HepG2 (cell line): ENCODE results near the gene PIK3R5. TPM values are rescaled to one million over a fixed set of nuclear protein-coding genes. Genes with fewer than 3 reads are reported as not detected.

ENCODE experiments used
- ATAC-seq: fragments of 200-7000 bp; cut with Tn5 transposase; 3 replicates; pipeline ENCODE4 v1.9.1; 2020; ENCODE audit warnings: mild to moderate bottlenecking, moderate library complexity
- BruUV-seq: library from RNA; stranded (reverse); fragments of 400-500 nt; replicated peaks from 2 replicates; lab custom pipeline; 2021; lab: Mats Ljungman, UMichigan
- CTCF ChIA-PET: fragments of 300-600 bp; formaldehyde crosslinking; extraction: SDS; loops from one replicate; lab custom pipeline; 2021; ENCODE audit warnings: low total read pairs, inconsistent platforms, low intra/inter-chr PET ratio; lab: Yijun Ruan, JAX
- POLR2A ChIA-PET: fragments of 350-600 bp; sonication (Branson Sonifier 250); formaldehyde crosslinking; loops from one replicate; lab custom pipeline; 2020; ENCODE audit warnings: antibody characterized with exemption, inconsistent platforms; lab: Yijun Ruan, JAX
- DNase-seq: peaks from one replicate; pipeline ENCODE4 v3.0.0-alpha.2; 2015; ENCODE audit warnings: low spot score
- FAIRE-seq: peaks from 3 replicates; lab custom pipeline; 2011; peaks lifted over from hg19 to GRCh38; lab: Jason Lieb, UNC
- H2AFZ ChIP-seq: one replicate; pipeline ENCODE4 v1.6.1; 2011; ENCODE audit warnings: low read length, inconsistent platforms
- H3K27ac ChIP-seq: fragments of 300-600 bp; 3 replicates; pipeline ENCODE4 v1.8.0; 2011; ENCODE audit warnings: mixed run types, mild to moderate bottlenecking, mixed read lengths, low read length, inconsistent platforms; ENCODE audit not compliant: insufficient read depth; ENCODE audit errors: extremely low read length
- H3K27me3 ChIP-seq, 2 experiments: fragments of 200-600 bp in 1 of 2; 2 replicates in 1 of 2; 3 replicates in 1 of 2; pipeline versions ENCODE4 v1.6.0 to v1.8.0; 2011; ENCODE audit warnings: low read length in 2 of 2, mild to moderate bottlenecking in 2 of 2, moderate library complexity in 2 of 2, inconsistent platforms in 1 of 2; ENCODE audit not compliant: insufficient read depth in 2 of 2, control insufficient read depth in 1 of 2
- H3K36me3 ChIP-seq, 2 experiments: fragments of 200-600 bp in 1 of 2; replicated peaks in 1 of 2; 2 replicates in 1 of 2; 3 replicates in 1 of 2; pipeline versions ENCODE4 v1.5.1 to v1.8.0; 2011; ENCODE audit warnings: low read length in 2 of 2, inconsistent platforms in 1 of 2; ENCODE audit not compliant: insufficient read depth in 2 of 2, control insufficient read depth in 1 of 2
- H3K4me1 ChIP-seq: 2 replicates; pipeline ENCODE4 v1.5.1; 2012; ENCODE audit warnings: low read length, inconsistent platforms; ENCODE audit not compliant: insufficient read depth
- H3K4me2 ChIP-seq: 2 replicates; pipeline ENCODE4 v1.6.0; 2011; ENCODE audit warnings: low read depth, low read length, inconsistent platforms
- H3K4me3 ChIP-seq, 3 experiments: fragments of 200-600 bp in 1 of 3; sonication (generic), shearing (Covaris generic) in 1 of 3; replicated peaks in 1 of 3; 2 replicates each; pipeline ENCODE4 v1.5.1; 2011 to 2016; ENCODE audit warnings: low read length in 3 of 3, inconsistent platforms in 2 of 3, low read depth in 2 of 3, mild to moderate bottlenecking in 2 of 3, control low read depth in 1 of 3, mixed read lengths in 1 of 3; ENCODE audit not compliant: insufficient read depth in 1 of 3
- H3K79me2 ChIP-seq: one replicate; pipeline ENCODE4 v1.6.1; 2011; ENCODE audit warnings: low read length, inconsistent platforms; ENCODE audit not compliant: insufficient read depth
- H3K9ac ChIP-seq: 2 replicates; pipeline ENCODE4 v1.6.0; 2011; ENCODE audit warnings: mild to moderate bottlenecking, low read depth, low read length, inconsistent platforms; ENCODE audit not compliant: insufficient read depth
- H3K9me3 ChIP-seq: 2 replicates; pipeline ENCODE4 v1.5.1; 2012; ENCODE audit warnings: mild to moderate bottlenecking, low read length
- H4K20me1 ChIP-seq: 2 replicates; pipeline ENCODE4 v1.6.0; 2011; ENCODE audit warnings: inconsistent platforms, mild to moderate bottlenecking, low read length, moderate library complexity; ENCODE audit not compliant: insufficient read depth
- KLF6 ChIP-seq: IDR thresholded peaks from 2 replicates; pipeline ENCODE4 v1.8.0; 2016; ENCODE audit warnings: missing biosample characterization, missing genetic modification reagents
- MED13 ChIP-seq: sonication (generic); formaldehyde crosslinking; IDR thresholded peaks from 2 replicates; pipeline ENCODE4 v1.5.0; 2020; ENCODE audit warnings: missing genetic modification reagents
- NR2C2 ChIP-seq: sonication (generic); formaldehyde crosslinking; IDR thresholded peaks from 2 replicates; pipeline ENCODE4 v1.4.0; 2020; ENCODE audit warnings: missing genetic modification reagents, mild to moderate bottlenecking, moderate library complexity, borderline replicate concordance
- SSRP1 ChIP-seq: IDR thresholded peaks from 2 replicates; pipeline ENCODE4 v1.6.1; 2016; ENCODE audit warnings: control low read depth
- U2AF2 ChIP-seq: fragments of 200-400 bp; formaldehyde crosslinking; IDR thresholded peaks from 2 replicates; pipeline ENCODE4 v1.6.1; 2017; ENCODE audit warnings: low read depth, mild to moderate bottlenecking, low read length
- ZNF30 ChIP-seq: sonication (generic); formaldehyde crosslinking; IDR thresholded peaks from 2 replicates; pipeline ENCODE4 v1.5.0; 2020; ENCODE audit warnings: mild to moderate bottlenecking, missing genetic modification reagents
- ZNF367 ChIP-seq: sonication (generic); formaldehyde crosslinking; IDR thresholded peaks from 2 replicates; pipeline ENCODE4 v1.4.0; 2020; ENCODE audit warnings: missing genetic modification reagents, borderline replicate concordance
- WGBS: methylation state at CpG from one replicate; pipeline ENCODE4 v1.1.6; 2017; ENCODE audit warnings: low lambda C conversion rate; 5-methylcytosine and 5-hydroxymethylcytosine counted together
- in situ Hi-C: cut with HindIII; loops from 2 replicates; pipeline ENCODE4 v1.10.0; 2017; ENCODE audit warnings: low pct_unique_long_range_greater_than_20kb; ENCODE audit not compliant: extremely low pct_ligation_motif_present
- intact Hi-C: fragments of 100-400 bp; cut with micrococcal nuclease; formaldehyde crosslinking; loops from one replicate; pipeline ENCODE4 v1.10.0; 2022; ENCODE audit not compliant: unreplicated experiment
- polyA plus RNA-seq, 8 experiments: library from polyadenylated mRNA; depleted of rRNA in 3 of 8; stranded (reverse) in 7 of 8; unstranded in 1 of 8; fragments of >200 nt; fragmentation: Illumina TruSeq in 4 of 8; extraction: Trizol in 4 of 8; gene quantifications; 2 replicates each; pipeline versions ENCODE4 v1.2.1 to v1.2.3, GENCODE V29; 2011 to 2016; ENCODE audit warnings: low read depth in 4 of 8, missing spikeins in 1 of 8, mixed read lengths in 1 of 8; ENCODE audit not compliant: insufficient read depth in 1 of 8
- total RNA-seq, 5 experiments: library from RNA; depleted of rRNA; stranded (reverse); fragments of >200 nt; fragmentation: Illumina TruSeq; extraction: Trizol; gene quantifications; 2 replicates each; pipeline ENCODE4 v1.2.3, GENCODE V29; 2016; ENCODE audit warnings: low read depth in 1 of 5
- TF ChIP-seq, protein P1 (sequence below): sonication (generic); formaldehyde crosslinking; IDR thresholded peaks from 2 replicates; pipeline ENCODE4 v1.5.0; 2020; ENCODE audit warnings: mild to moderate bottlenecking, missing genetic modification reagents, borderline replicate concordance
- TF ChIP-seq, protein P2 (sequence below): conservative IDR thresholded peaks from 2 replicates; pipeline ENCODE4 v1.6.1; 2018; ENCODE audit warnings: missing genetic modification reagents

Gene PIK3R5
- total and polyA plus RNA-seq, 2 of the 13 experiments (the other 11 are each of a cell fraction or from before 2014, with no cell fraction given) = not detected

DNA sequence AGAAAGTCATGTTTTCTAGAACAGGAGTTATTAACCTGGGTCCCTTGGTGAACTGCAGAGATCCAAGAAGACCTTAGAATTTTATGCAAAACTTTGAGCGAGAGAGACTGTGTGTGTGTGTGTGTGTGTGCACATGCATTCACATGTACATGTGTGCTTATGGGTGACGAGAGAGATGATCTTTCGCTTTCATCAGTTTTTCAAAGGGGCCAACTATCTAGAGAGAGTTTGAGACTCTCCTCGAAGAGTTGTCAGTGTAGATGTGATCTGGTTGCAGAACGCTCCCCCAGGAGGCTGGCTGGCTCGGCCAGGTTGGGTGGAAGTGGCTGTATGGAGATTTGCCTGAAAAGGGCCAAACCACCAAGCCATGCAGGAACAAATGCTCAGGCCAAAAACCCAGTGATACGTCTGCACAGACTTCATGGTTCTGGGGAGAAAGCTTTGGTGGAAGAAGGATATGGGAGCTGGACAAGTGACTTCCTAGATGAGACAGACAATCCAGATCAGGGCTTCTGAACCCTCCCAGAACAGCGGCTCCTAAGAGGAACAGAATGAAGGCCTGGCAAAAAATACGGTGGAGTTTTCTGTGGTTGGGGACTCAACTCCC is 6.1 kb downstream of the PIK3R5 start:
- WGBS = 22% methylated on average over 9 of the region's 9 CpGs
- H3K9me3 ChIP-seq = no peaks in the 10 kb centered on the region
- CTCF ChIA-PET = no interaction called here
- no peak overlapping the region for H2AFZ ChIP-seq
- BruUV-seq = no TSS peak
- no peak for DNase-seq
- H3K4me3 ChIP-seq = no peak overlapping the region
- no peaks in the 10 kb centered on the region for H3K4me1 ChIP-seq
- POLR2A ChIA-PET = no interaction called here
- H3K79me2 ChIP-seq = no peaks in the 10 kb centered on the region
- intact Hi-C loops = no loop called here
- H3K27me3 ChIP-seq = peaks cover 2 to 31% of the 10 kb centered on the region in 2 experiments; a peak in 3 of 5 replicates
- ATAC-seq = no peak
- H4K20me1 ChIP-seq = no peaks in the 10 kb centered on the region
- no peak overlapping the region for H3K27ac ChIP-seq
- FAIRE-seq = no peak
- in situ Hi-C loops = no loop called here
- H3K9ac ChIP-seq = no peak overlapping the region
- TF ChIP-seq, protein P1, sequence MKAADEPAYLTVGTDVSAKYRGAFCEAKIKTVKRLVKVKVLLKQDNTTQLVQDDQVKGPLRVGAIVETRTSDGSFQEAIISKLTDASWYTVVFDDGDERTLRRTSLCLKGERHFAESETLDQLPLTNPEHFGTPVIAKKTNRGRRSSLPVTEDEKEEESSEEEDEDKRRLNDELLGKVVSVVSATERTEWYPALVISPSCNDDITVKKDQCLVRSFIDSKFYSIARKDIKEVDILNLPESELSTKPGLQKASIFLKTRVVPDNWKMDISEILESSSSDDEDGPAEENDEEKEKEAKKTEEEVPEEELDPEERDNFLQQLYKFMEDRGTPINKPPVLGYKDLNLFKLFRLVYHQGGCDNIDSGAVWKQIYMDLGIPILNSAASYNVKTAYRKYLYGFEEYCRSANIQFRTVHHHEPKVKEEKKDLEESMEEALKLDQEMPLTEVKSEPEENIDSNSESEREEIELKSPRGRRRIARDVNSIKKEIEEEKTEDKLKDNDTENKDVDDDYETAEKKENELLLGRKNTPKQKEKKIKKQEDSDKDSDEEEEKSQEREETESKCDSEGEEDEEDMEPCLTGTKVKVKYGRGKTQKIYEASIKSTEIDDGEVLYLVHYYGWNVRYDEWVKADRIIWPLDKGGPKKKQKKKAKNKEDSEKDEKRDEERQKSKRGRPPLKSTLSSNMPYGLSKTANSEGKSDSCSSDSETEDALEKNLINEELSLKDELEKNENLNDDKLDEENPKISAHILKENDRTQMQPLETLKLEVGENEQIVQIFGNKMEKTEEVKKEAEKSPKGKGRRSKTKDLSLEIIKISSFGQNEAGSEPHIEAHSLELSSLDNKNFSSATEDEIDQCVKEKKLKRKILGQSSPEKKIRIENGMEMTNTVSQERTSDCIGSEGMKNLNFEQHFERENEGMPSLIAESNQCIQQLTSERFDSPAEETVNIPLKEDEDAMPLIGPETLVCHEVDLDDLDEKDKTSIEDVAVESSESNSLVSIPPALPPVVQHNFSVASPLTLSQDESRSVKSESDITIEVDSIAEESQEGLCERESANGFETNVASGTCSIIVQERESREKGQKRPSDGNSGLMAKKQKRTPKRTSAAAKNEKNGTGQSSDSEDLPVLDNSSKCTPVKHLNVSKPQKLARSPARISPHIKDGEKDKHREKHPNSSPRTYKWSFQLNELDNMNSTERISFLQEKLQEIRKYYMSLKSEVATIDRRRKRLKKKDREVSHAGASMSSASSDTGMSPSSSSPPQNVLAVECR (CRISPR knock-in tag) = no peak
- TF ChIP-seq MED13 (CRISPR knock-in tag) = no peak
- TF ChIP-seq NR2C2 (CRISPR knock-in tag) = no peak
- no peak for TF ChIP-seq ZNF30
- TF ChIP-seq KLF6 (CRISPR knock-in tag) = no peak
- no peak for TF ChIP-seq SSRP1
- TF ChIP-seq, protein P2, sequence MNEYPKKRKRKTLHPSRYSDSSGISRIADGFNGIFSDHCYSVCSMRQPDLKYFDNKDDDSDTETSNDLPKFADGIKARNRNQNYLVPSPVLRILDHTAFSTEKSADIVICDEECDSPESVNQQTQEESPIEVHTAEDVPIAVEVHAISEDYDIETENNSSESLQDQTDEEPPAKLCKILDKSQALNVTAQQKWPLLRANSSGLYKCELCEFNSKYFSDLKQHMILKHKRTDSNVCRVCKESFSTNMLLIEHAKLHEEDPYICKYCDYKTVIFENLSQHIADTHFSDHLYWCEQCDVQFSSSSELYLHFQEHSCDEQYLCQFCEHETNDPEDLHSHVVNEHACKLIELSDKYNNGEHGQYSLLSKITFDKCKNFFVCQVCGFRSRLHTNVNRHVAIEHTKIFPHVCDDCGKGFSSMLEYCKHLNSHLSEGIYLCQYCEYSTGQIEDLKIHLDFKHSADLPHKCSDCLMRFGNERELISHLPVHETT (CRISPR knock-in tag) = no peak
- no peak for TF ChIP-seq ZNF367 (CRISPR knock-in tag)
- no peak for TF ChIP-seq U2AF2
- no peak overlapping the region for H3K4me2 ChIP-seq
- no peaks in the 10 kb centered on the region for H3K36me3 ChIP-seq
